PC-3 (cell line): ENCODE data around the gene RBM33. TPM values are rescaled to one million over a fixed set of nuclear protein-coding genes. Genes with fewer than 3 reads are reported as not detected.

Source experiments
- ATAC-seq: fragments of 200-7000 bp; cut with Tn5 transposase; 2 replicates; pipeline ENCODE4 v1.9.1; 2020; ENCODE audit warnings: mild to moderate bottlenecking, moderate library complexity
- BruUV-seq: library from RNA; stranded (reverse); fragments of 400-500 nt; replicated peaks from 2 replicates; lab custom pipeline; 2021; lab: Mats Ljungman, UMichigan
- CTCF ChIA-PET: fragments of 300-600 bp; sonication (Branson Sonifier 250); formaldehyde crosslinking; loops from one replicate; lab custom pipeline; 2022; ENCODE audit warnings: antibody characterized with exemption; lab: Charles Lee
- POLR2A ChIA-PET: fragments of 300-600 bp; sonication (Branson Sonifier 250); formaldehyde crosslinking; loops from one replicate; lab custom pipeline; 2022; ENCODE audit warnings: antibody characterized with exemption; ENCODE audit not compliant: unreplicated experiment; lab: Charles Lee
- DNase-seq: peaks from one replicate; pipeline ENCODE4 v3.0.0-alpha.2; 2015
- H2AFZ ChIP-seq: fragments of 300-600 bp; sonication (generic); 2 replicates; pipeline ENCODE4 v1.6.0; 2016; ENCODE audit warnings: antibody characterized with exemption, low read length
- H3F3A ChIP-seq: fragments of 300-600 bp; sonication (generic); one replicate; pipeline ENCODE4 v1.6.0; 2017; ENCODE audit warnings: antibody characterized with exemption, low read length, control low read depth, mild to moderate bottlenecking; ENCODE audit not compliant: unreplicated experiment
- H3K27ac ChIP-seq: fragments of 300-600 bp; sonication (generic); 2 replicates; pipeline ENCODE4 v1.5.1; 2016; ENCODE audit warnings: mild to moderate bottlenecking, low read length
- H3K27me3 ChIP-seq: fragments of 300-600 bp; sonication (generic); 2 replicates; pipeline ENCODE4 v1.6.1; 2016; ENCODE audit warnings: low read length, mixed read lengths
- H3K36me3 ChIP-seq: fragments of 300-600 bp; sonication (generic); 2 replicates; pipeline ENCODE4 v1.6.1; 2016; ENCODE audit warnings: low read depth, mixed run types, low read length, mixed read lengths
- H3K4me1 ChIP-seq: fragments of 300-600 bp; sonication (generic); 2 replicates; pipeline ENCODE4 v1.5.1; 2016; ENCODE audit warnings: low read length; ENCODE audit not compliant: insufficient read depth
- H3K4me2 ChIP-seq: fragments of 300-600 bp; sonication (generic); 2 replicates; pipeline ENCODE4 v1.6.0; 2016; ENCODE audit warnings: low read length
- H3K4me3 ChIP-seq: fragments of 300-600 bp; sonication (generic); 2 replicates; pipeline ENCODE4 v1.5.1; 2016; ENCODE audit warnings: mild to moderate bottlenecking, low read length, mixed read lengths
- H3K79me2 ChIP-seq: fragments of 300-600 bp; sonication (generic); 2 replicates; pipeline ENCODE4 v1.6.1; 2017; ENCODE audit warnings: low read length, mixed read lengths
- H3K9ac ChIP-seq: fragments of 300-600 bp; sonication (generic); 2 replicates; pipeline ENCODE4 v1.6.0; 2016; ENCODE audit warnings: mild to moderate bottlenecking, low read length
- H3K9me2 ChIP-seq: fragments of 300-600 bp; sonication (generic); replicated peaks from 2 replicates; pipeline ENCODE4 v1.6.1; 2016; ENCODE audit warnings: mixed run types, low read length, mixed read lengths
- H3K9me3 ChIP-seq: fragments of 300-600 bp; sonication (generic); 2 replicates; pipeline ENCODE4 v1.6.1; 2016; ENCODE audit warnings: low read length, mixed read lengths
- H4K20me1 ChIP-seq: fragments of 300-600 bp; sonication (generic); 2 replicates; pipeline ENCODE4 v1.6.1; 2016; ENCODE audit warnings: low read length, mixed read lengths
- EZH2 ChIP-seq: fragments of 300-600 bp; sonication (generic); IDR thresholded peaks from one replicate; pipeline ENCODE4 v1.6.1; 2017; ENCODE audit warnings: antibody characterized with exemption, mild to moderate bottlenecking, low read length; ENCODE audit not compliant: unreplicated experiment
- EZH2phosphoT487 ChIP-seq: fragments of 300-600 bp; sonication (generic); IDR thresholded peaks from 2 replicates; pipeline ENCODE4 v1.6.1; 2018; ENCODE audit warnings: mild to moderate bottlenecking, antibody characterized with exemption, low read length, borderline replicate concordance
- intact Hi-C: fragments of 100-400 bp; cut with micrococcal nuclease; formaldehyde crosslinking; loops from 2 replicates; pipeline ENCODE4 v1.9.0; 2023
- total RNA-seq: library from RNA; depleted of rRNA; stranded (reverse); fragments of >200 nt; gene quantifications from 2 replicates; pipeline ENCODE4 v1.2.3, GENCODE V29; 2014
- TF ChIP-seq, protein P1 (sequence below): fragments of 300-600 bp; sonication (generic); conservative IDR thresholded peaks from 2 replicates; pipeline ENCODE4 v1.5.1; 2017; ENCODE audit warnings: antibody characterized with exemption, low read depth, mild to moderate bottlenecking, low read length

RBM33 gene
- total RNA-seq, 1 experiment from 2014 or later = 25.3 TPM

- H3K9me2 ChIP-seq = no peaks in the 10 kb centered on the region
- H3K9me3 ChIP-seq = no peaks in the 10 kb centered on the region
- intact Hi-C loops = no loop called here
- H3F3A ChIP-seq = no peaks in the 10 kb centered on the region
- POLR2A ChIA-PET = no interaction called here
- H3K27me3 ChIP-seq = no peaks in the 10 kb centered on the region
- no peak overlapping the region for H2AFZ ChIP-seq
- H3K36me3 ChIP-seq = no peaks in the 10 kb centered on the region
- no peaks in the 10 kb centered on the region for H4K20me1 ChIP-seq
- no peak for TF ChIP-seq EZH2phosphoT487
- no peak for TF ChIP-seq EZH2
- TF ChIP-seq, protein P1, sequence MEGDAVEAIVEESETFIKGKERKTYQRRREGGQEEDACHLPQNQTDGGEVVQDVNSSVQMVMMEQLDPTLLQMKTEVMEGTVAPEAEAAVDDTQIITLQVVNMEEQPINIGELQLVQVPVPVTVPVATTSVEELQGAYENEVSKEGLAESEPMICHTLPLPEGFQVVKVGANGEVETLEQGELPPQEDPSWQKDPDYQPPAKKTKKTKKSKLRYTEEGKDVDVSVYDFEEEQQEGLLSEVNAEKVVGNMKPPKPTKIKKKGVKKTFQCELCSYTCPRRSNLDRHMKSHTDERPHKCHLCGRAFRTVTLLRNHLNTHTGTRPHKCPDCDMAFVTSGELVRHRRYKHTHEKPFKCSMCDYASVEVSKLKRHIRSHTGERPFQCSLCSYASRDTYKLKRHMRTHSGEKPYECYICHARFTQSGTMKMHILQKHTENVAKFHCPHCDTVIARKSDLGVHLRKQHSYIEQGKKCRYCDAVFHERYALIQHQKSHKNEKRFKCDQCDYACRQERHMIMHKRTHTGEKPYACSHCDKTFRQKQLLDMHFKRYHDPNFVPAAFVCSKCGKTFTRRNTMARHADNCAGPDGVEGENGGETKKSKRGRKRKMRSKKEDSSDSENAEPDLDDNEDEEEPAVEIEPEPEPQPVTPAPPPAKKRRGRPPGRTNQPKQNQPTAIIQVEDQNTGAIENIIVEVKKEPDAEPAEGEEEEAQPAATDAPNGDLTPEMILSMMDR = no peak
- CTCF ChIA-PET = no interaction called here
- H3K4me2 ChIP-seq = no peak overlapping the region
- no peaks in the 10 kb centered on the region for H3K4me1 ChIP-seq
- BruUV-seq = no TSS peak
- no peak overlapping the region for H3K4me3 ChIP-seq
- H3K27ac ChIP-seq = no peak overlapping the region
- ATAC-seq (no peak), DNase-seq (no peak)
- H3K9ac ChIP-seq = no peak overlapping the region
- no peaks in the 10 kb centered on the region for H3K79me2 ChIP-seq
These were observed 136.4 kb downstream of the RBM33 start for GRCh38 chr7:155780884-155781283.

DNA sequence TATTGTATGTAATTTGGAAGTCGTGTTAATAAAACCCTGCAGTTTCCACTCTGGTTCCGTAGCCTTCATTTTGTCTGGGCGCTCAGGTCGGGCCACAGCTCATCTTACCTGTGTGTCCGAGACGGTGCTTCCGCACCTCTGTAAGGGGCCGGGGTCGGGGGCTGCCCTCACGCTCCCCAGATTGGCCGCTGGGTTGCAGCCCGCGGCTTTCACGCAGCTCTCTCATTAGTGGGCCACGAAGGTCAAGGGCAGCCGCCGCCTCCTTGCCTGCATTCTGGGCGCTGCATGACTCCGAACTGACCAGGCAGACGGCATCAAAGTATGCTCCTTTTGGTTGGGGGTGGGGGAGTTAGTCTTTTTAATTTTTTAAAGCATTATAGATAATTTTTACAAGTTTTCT lies 137.0 kb downstream of the RBM33 start:
- no peak overlapping the region for H3K4me3 ChIP-seq
- POLR2A ChIA-PET = no interaction called here
- no peaks in the 10 kb centered on the region for H3K9me3 ChIP-seq
- H3K4me2 ChIP-seq = no peak overlapping the region
- CTCF ChIA-PET = no interaction called here
- no peaks in the 10 kb centered on the region for H3K79me2 ChIP-seq
- H3K27me3 ChIP-seq = no peaks in the 10 kb centered on the region
- H3K9me2 ChIP-seq = no peaks in the 10 kb centered on the region
- intact Hi-C loops = no loop called here
- BruUV-seq = no TSS peak
- H3K9ac ChIP-seq = no peak overlapping the region
- H3F3A ChIP-seq = no peaks in the 10 kb centered on the region
- ATAC-seq (no peak), DNase-seq (no peak)
- no peaks in the 10 kb centered on the region for H3K4me1 ChIP-seq
- H2AFZ ChIP-seq = no peak overlapping the region
- no peaks in the 10 kb centered on the region for H4K20me1 ChIP-seq
- no peak overlapping the region for H3K27ac ChIP-seq
- TF ChIP-seq EZH2 (no peak), EZH2phosphoT487 (no peak)
- TF ChIP-seq, protein P1 = no peak
- H3K36me3 ChIP-seq = no peaks in the 10 kb centered on the region

- Histone ChIP-seq H3K9me2 (no peaks in the 10 kb centered on the region), H3K27me3 (no peaks in the 10 kb centered on the region), H3K4me3 (no peak overlapping the region), H2AFZ (no peak overlapping the region), H3K9me3 (no peaks in the 10 kb centered on the region), H3F3A (no peaks in the 10 kb centered on the region), H3K4me2 (no peak overlapping the region), H3K9ac (no peak overlapping the region), H3K36me3 (no peaks in the 10 kb centered on the region), H3K4me1 (no peaks in the 10 kb centered on the region), H3K27ac (no peak overlapping the region), H3K79me2 (no peaks in the 10 kb centered on the region), H4K20me1 (no peaks in the 10 kb centered on the region)
- TF ChIP-seq, protein P1 = no peak
- DNase-seq (no peak), ATAC-seq (no peak)
- no TSS peak for BruUV-seq
- POLR2A ChIA-PET = no interaction called here
- intact Hi-C loops = no loop called here
- CTCF ChIA-PET = no interaction called here
These were observed 138.0 kb downstream of the RBM33 start for GRCh38 chr7:155782466-155782865.
